SU-DHL-6 (cell line): ENCODE data around the gene CLEC20A.

Experiments
- EZH2phosphoT487 ChIP-seq: fragments of 200-600 bp; sonication (generic), shearing (Covaris generic); conservative IDR thresholded peaks from 2 replicates; pipeline ENCODE4 v1.6.1; 2018; ENCODE audit warnings: mild to moderate bottlenecking, antibody characterized with exemption, low read length, moderate library complexity, mixed read lengths
- TF ChIP-seq, protein P1 (sequence below): fragments of 200-600 bp; sonication (generic); IDR thresholded peaks from one replicate; pipeline ENCODE4 v1.5.1; 2017; ENCODE audit warnings: antibody characterized with exemption, mild to moderate bottlenecking, low read length, moderate library complexity; ENCODE audit not compliant: insufficient read depth, poor library complexity, severe bottlenecking

DNA sequence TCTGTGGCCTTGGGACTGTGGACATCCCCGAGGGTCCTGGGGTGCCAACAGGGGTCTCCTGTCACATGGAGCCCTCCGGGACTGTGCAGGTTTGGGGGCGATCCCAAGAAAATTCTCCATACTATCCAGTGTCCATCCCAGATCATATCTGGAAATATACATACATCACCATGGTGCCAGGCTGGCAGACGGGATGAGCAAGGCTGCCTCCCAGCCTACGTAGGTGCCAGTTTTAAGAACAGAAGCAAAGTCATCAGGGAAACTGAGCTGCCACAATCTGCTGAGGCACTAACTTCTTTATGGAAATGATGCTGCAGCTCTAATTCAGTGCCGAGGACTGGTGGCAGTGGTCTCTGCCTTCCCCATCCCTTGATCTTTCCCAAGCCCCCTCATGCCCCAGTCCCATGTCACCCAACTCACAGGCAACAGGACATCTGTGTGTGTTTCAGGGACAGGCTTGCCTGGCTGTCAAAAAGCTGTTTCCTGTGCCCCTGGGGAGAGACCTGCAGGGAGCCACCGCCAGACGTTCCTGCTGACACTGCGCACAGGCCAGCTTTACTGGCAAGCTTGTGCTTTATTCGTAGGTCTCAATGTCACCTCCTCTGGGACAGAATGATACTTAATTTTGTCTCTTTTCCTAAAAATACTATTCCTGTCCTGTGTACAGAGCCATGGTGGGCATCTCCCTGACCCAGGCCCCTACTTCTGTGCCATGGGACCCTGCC, 31.6 kb upstream of the CLEC20A start:
- TF ChIP-seq, protein P1, sequence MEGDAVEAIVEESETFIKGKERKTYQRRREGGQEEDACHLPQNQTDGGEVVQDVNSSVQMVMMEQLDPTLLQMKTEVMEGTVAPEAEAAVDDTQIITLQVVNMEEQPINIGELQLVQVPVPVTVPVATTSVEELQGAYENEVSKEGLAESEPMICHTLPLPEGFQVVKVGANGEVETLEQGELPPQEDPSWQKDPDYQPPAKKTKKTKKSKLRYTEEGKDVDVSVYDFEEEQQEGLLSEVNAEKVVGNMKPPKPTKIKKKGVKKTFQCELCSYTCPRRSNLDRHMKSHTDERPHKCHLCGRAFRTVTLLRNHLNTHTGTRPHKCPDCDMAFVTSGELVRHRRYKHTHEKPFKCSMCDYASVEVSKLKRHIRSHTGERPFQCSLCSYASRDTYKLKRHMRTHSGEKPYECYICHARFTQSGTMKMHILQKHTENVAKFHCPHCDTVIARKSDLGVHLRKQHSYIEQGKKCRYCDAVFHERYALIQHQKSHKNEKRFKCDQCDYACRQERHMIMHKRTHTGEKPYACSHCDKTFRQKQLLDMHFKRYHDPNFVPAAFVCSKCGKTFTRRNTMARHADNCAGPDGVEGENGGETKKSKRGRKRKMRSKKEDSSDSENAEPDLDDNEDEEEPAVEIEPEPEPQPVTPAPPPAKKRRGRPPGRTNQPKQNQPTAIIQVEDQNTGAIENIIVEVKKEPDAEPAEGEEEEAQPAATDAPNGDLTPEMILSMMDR: no peak
- TF ChIP-seq EZH2phosphoT487: no peak
